Superior temporal gyrus (tissue), 1 donor: ENCODE results near the gene CLEC2A.
"Not testable (repeated sequence)": the region's sequence is repeated elsewhere in the genome, so short reads cannot be mapped to it uniquely, and the experiment has no call there.

ENCODE experiments used
- DNase-seq: peaks from one replicate; pipeline ENCODE4 v3.0.0-alpha.2; 2016; ENCODE audit errors: extremely low spot score

CLEC2A gene

DNA sequence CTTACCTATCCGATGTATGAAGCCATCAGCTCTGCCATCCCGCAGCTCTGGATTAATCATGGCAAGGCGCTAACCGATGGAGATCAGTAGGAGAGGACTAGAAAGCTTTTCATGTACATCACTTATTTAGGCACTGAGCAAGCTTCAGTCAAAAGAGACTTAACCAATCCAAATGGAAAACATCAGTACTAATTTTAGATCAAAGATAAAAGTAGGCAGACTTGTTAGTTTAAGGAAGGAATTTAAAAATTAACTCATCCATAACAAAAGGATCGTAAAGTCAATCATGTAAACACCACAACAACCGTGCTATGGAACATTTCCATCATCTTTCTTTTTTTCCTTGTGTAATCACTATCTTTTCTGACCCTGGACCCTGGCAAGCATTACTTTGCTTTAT is at the start of gene CLEC2A:
Gene CLEC2A, minus strand, starts transcription at position 101 of the 400 bp plus-strand sequence. Its CDS starts 41 bp downstream, at position 60.
- no peak for DNase-seq

DNA sequence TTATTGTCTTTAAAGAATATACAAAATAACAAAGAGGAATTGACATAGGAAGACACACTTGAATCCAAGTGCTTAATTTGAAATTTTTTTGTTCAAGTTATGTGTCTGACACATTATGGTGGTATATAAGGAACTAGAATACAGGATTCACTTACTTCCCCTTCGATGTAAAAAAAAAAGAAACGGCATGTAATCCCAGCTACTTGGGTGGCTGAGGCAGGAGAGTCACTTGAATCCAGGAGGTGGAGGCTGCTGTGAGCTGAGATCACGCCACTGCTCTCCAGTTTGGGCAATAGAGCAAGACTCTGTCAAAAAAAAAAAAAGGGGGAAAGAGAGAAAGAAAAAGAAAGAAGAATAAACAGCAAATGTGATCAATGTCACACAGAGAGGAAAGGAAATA is 48.0 kb upstream of the CLEC2A start:
- no peak for DNase-seq

GRCh38 chr12:9977916-9978315 is 45.7 kb upstream of the CLEC2A start:
- no peak for DNase-seq

DNA sequence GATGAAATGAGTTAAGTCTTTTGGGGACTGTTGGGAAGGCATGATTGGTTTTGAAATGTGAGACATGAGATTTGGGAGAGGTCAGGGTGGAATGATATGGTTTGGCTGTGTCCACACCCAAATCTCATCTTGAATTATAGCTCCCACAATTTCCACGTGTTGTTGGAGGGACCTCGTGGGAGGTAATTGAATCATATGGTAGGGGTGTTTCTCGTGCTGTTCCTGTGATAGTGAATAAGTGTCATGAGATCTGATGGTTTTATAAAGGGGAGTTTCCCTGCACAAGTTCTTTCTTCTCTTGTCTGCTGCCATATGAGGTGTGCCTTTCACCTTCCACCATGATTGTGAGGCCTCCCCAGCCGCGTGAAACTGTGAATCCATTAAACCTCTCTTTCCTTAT is 44.5 kb upstream of the CLEC2A start:
- not testable (repeated sequence) for DNase-seq

GRCh38 chr12:9975614-9976013 is 43.4 kb upstream of the CLEC2A start:
- no peak for DNase-seq

DNA sequence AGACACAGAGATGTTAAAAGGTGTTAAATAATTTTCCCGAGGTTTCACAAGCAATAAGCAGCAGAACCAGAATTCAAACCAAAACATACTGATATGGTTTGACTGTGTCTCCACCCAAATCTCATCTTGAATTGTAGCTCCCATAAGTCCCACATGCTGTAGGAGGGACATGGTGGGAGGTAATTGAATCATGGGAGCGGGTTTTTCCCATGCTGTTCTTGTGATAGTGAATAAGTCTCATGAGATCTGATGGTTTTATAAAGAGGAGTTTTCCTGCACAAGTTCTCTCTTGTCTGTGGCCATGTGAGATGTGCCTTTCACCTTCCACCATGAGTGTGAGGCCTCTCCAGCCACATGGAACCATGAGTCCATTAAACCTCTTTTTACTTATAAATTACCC is 42.6 kb upstream of the CLEC2A start:
- DNase-seq = not testable (repeated sequence)

GRCh38 chr12:9973949-9974348 is 41.8 kb upstream of the CLEC2A start:
- DNase-seq = no peak

GRCh38 chr12:9971181-9971580 is 39.0 kb upstream of the CLEC2A start, which contains the start of gene CLEC12A:
Gene CLEC12A (plus strand): TSS chr12:9971409. CDS start chr12:9971597, 188 bp downstream.
- DNase-seq = no peak

DNA sequence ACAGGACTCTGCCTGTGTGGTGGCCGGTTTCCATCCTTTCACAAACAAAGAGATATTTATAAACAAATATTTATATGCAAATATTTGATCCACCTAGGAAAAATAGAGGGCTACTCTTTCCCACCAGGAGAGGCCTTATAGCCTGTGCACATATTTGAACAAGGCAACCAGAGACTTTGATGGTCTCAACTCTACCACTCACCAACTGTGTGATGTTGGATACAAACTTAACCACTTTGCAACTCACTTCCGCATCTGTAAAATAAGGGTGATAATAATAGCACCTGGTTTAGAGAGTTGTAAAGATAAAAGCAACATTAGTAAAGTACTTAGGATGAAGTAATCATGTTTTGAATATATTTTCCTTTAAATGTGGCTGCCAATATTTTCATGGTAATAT is 37.5 kb upstream of the CLEC2A start:
- no peak for DNase-seq

DNA sequence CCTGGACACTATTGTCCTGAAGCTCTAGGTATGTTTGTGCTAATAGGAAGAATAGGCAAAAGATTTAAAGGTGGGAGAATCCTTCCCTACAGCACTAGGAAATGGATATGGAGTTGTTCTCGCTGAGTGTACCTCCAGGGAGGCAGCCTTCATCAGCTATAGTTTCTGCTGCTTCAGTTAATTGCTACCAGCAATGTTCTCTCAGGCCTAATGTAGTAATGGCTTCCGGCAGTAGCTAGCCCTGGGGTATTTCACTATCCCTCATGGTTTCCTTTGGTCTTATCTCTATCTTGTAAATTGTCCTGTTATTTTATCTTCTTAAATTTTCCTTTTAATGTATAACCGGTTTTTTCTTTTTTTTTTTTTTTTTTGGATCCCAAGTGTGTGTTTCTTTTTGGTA is 29.7 kb upstream of the CLEC2A start:
- no peak for DNase-seq

DNA sequence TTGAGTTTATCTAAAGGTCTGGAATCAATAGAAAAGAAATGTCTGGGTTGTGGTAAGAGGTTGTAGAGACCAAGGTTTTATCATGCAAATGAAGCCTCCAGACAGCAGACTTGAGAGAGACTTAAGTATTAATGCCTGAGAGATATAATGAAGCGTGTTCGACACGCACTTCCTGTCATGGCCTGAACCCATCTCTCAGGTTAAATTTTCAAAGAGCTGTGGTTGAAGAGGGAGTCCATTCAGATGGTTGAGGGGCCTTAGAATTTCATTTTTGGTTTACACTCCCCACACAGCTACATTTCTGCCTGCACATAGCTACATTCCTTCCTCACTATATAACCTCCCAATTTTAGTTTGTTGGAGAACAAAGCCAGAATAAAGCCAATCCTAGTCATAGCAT is 28.9 kb upstream of the CLEC2A start:
- no peak for DNase-seq

- no peak for DNase-seq
These were observed 28.4 kb upstream of the CLEC2A start for GRCh38 chr12:9960590-9960989.

GRCh38 chr12:9957834-9958233 is 25.7 kb upstream of the CLEC2A start:
- DNase-seq = no peak

GRCh38 chr12:9952954-9953729 is 21.0 kb upstream of the CLEC2A start:
- not testable (repeated sequence) for DNase-seq

DNA sequence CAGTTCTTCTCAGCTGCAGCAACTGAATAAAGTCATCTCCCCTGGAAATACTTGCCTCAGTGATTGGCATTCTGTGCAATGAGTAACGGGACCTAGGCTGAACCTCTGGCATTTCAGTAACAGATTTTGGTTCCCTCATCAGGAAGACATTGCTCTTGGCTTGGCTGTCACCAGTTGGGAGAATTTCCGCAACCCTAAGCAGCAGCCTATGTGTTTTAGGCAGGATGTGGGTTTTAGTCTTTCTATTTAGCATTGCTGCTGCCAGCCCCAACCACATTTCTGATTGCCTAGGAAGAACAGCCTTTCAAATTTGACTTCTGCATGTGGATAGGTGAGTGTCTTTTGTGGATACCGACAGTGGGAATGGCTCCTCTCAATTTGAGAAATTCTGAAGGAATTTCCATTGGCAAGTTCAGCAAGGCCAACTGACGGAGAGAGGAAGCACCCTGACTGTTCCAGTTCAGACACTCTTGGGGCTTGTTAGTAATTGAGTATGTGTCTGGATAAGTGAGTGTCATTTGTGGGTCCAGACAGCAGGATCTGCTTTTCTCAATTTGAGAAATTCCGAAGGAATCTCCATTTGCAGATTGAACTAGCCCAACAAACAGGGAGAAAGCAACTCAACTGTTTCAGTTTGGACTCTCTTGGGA is 19.0 kb upstream of the CLEC2A start:
- no peak for DNase-seq

DNA sequence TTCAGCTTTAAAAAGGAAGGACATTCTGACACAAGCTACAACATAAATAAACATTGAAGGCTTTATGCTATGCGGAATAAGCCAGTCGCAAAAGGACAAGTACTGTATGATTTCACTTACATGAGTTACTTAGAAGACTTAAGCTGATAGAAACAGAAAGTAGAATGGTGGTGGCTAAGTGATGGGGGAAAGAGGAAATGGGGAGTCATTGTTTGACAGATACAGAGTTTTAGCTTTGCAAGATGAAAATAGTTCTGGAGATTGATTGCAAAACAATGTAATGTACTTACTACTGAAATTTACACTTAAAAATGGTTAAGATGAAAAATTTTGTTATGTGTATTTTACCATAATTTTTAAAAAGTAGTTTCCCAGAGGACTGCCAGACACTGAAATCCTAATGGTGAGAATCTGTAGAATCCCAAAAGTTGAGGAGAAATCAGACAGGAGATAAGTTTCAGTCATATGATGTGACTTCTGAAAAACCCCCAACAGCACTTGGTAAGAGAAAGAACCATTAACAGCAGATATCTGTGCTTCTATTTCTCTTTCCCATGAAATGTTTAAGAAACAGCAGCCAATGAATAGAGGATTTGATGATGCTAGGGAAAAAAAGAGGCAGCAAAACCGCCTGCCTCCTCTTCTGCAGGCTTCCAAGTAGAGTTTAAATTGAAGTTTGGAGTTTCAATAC is 16.6 kb upstream of the CLEC2A start:
- no peak for DNase-seq

- DNase-seq = no peak
These were observed 15.5 kb upstream of the CLEC2A start for GRCh38 chr12:9947674-9948073.

DNA sequence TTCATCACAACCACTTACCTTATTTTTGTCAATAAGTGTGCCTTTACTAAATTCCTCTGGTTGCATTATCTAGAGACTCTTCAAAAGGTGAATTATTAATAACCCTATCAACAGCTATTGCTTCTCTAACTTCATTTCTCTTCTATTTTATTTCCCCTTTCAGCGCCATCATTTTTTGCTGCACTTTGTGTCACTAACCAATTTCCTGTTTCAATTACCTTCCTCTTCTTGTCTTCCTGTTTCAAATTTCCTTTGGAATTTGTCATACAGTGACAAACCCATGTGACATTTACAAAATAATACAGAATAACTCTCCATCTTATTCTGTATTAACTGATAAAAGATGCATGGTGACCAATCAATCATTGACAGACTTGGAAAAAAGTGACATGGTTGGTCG is 12.2 kb upstream of the CLEC2A start:
- no peak for DNase-seq

DNA sequence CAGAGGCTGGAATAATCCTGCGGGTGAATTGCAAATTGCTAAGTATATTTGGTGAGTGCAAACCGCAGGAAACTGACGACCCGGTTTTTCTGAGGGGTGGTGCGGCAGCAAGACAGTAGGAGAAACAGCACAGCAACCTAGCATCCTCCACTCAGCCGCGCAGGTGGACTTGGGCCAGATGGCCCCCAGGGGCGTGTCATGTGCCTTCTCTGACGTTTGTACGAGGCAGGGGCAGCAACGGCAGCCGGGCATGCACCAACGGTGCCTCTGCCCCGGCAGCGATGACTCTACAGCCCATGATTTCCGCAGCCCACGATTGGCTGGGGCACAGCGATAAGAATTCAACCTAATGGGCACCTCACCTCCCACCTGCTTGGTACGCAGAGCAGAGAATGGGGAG is 11.1 kb upstream of the CLEC2A start:
- DNase-seq = no peak

DNA sequence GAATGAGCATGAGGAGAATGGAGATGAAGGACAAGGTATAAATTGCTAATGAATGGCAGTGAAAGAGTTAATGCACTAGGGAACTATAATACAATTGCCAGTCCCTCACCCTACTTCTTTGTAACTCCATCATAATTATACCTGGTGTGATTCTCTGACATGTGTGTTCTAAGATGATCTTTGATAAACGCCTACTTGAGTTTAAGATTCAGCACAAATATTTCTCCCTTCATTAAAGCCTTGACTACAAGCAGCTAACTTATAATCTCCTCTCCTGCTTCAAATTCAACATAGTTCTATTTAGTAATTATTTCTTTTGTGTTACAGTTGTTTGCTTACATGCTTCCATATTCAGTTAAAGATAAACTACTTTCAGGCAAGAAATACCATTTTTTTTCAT is 9.7 kb upstream of the CLEC2A start:
- no peak for DNase-seq

DNA sequence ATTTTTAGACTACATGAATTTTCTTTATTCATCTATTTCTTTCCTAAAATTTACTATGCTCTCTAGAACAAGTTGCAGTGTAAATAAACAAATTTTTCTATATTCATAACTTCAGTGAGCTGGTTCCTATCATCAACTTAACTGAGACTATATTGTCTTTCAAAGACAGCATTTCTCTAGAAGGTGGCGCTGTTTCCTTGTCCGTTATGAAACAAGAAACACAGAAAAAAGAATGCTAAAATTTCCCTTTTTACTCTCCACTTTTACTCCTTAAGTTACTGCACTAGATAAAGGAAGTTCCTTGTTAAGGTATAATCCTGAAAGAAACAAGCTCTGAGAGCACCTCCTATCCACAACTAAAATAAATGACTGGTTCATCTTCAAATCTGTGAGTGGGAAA is 8.2 kb upstream of the CLEC2A start:
- DNase-seq = peak; percentile 38

GRCh38 chr12:9936591-9936990 is 4.4 kb upstream of the CLEC2A start:
- no peak for DNase-seq

DNA sequence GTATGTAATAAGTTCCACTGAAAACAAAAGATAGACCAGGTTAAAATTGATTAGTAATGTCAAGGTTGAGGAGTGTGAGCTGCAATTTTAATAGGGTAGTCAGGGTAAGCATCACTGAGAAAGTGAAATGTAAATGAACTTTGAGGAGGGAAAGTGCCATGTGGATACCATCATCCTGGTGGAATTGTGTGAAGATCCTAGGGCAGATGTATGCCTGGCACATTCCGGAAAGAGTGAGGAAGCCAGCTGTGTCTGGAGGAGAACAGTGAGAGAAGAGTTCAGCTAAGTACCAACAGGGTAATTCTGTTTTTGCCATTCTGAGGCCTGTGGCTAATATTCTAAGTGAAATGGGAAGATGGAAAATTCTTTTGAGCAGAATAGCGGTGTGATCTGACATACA is 2.9 kb upstream of the CLEC2A start:
- DNase-seq = no peak
